ENCODE results near the gene SLC9B2. TPM values are rescaled to one million over a fixed set of nuclear protein-coding genes. Genes with fewer than 3 reads are reported as not detected.

Gene SLC9B2
- total RNA-seq, 1 experiment from 2014 or later = 91.0 TPM

Other genes starting within 250 kb of the SLC9B2 start
- gene UBE2D3, start 249.2 kb downstream of the SLC9B2 start, total RNA-seq (2014; rRNA removed; shearing (Covaris generic); ENCODE audit: low replicate concordance) = 538 and 600 TPM in 2 replicates
- gene CISD2, start 207.8 kb downstream of the SLC9B2 start, total RNA-seq (2014; rRNA removed; shearing (Covaris generic); ENCODE audit: low replicate concordance) = 53.8 and 70.3 TPM in 2 replicates
- gene SLC9B1, start 57.1 kb downstream of the SLC9B2 start, total RNA-seq (2014; rRNA removed; shearing (Covaris generic); ENCODE audit: low replicate concordance) = 0.97 and 1.4 TPM in 2 replicates
- 31.2 and 42.2 TPM in 2 replicates for gene BDH2, start 23.1 kb upstream of the SLC9B2 start, total RNA-seq (2014; rRNA removed; shearing (Covaris generic); ENCODE audit: low replicate concordance)
- gene CENPE, start 121.6 kb upstream of the SLC9B2 start, total RNA-seq (2014; rRNA removed; shearing (Covaris generic); ENCODE audit: low replicate concordance) = 16.8 and 30.7 TPM in 2 replicates